ENCODE data around the gene SLC25A42.

DNA sequence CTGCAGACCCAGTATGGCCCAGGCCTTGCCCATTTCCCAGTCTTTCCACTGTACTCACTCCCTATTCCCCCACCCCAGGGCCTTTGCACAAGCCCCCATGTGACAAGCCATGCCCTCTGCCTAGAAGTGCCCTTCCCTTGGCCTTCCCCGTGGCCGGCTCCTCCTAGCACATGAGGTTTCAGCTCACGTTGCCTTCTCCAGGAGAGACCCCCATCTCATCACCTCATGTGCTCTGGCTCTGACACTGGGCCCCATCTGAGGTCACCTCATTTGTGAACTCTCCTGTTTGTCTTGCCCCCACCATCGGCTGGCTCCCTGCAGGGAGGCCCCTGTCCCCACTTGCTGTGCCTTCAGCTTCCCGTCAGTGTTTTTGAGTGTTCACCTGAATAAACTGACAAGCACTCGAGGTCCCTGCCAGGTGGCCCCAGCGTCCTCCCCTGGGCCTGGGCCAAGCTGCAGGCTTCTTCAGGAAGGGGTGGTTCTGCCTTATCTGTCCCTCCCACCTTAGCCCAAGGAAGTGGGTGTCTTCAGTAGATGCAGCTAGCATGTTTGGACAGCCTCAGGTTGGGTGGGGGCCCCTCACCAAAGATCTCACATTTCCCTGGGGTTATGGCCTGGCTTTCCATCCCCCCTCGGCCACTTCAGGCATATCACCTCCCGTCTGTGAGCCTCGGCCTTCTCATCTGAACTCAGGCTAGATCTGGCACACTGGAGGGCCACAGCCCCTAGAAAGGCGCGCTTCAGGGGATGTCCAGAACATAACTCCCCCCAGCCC lies 3.8 kb upstream of the SLC25A42 start:
- TF ChIP-seq, protein P1, sequence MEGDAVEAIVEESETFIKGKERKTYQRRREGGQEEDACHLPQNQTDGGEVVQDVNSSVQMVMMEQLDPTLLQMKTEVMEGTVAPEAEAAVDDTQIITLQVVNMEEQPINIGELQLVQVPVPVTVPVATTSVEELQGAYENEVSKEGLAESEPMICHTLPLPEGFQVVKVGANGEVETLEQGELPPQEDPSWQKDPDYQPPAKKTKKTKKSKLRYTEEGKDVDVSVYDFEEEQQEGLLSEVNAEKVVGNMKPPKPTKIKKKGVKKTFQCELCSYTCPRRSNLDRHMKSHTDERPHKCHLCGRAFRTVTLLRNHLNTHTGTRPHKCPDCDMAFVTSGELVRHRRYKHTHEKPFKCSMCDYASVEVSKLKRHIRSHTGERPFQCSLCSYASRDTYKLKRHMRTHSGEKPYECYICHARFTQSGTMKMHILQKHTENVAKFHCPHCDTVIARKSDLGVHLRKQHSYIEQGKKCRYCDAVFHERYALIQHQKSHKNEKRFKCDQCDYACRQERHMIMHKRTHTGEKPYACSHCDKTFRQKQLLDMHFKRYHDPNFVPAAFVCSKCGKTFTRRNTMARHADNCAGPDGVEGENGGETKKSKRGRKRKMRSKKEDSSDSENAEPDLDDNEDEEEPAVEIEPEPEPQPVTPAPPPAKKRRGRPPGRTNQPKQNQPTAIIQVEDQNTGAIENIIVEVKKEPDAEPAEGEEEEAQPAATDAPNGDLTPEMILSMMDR (IDR thresholded peaks at IDR 0.05) = no peak
- TF ChIP-seq POLR2A (IDR thresholded peaks at IDR 0.05) = no peak
